Gastroesophageal sphincter (tissue), 4 donors: ENCODE results near the gene ADAM19. TPM values are rescaled to one million over a fixed set of nuclear protein-coding genes. Genes with fewer than 3 reads are reported as not detected.

Source experiments
- ATAC-seq: fragments of 150-250 bp; one replicate; pipeline ENCODE4 v1.9.1; 2016; ENCODE audit warnings: mild to moderate bottlenecking, moderate library complexity
- H3K27ac ChIP-seq, 4 donors: fragments of 200-600 bp; sonication (generic) in 3 of 4; 1 replicate in 3 of 4; 2 replicates in 1 of 4; pipeline ENCODE4 v1.5.1; 2016 to 2019
- H3K27me3 ChIP-seq: fragments of 200-600 bp; sonication (generic); one replicate; pipeline ENCODE4 v1.5.1; 2019
- H3K36me3 ChIP-seq, 2 donors: fragments of 200-600 bp; sonication (generic); one replicate each; pipeline ENCODE4 v1.5.1; 2019; ENCODE audit warnings: control low read depth in 1 of 2
- H3K4me1 ChIP-seq, 3 donors: fragments of 200-600 bp; sonication (generic); 1 replicate in 2 of 3; 2 replicates in 1 of 3; pipeline ENCODE4 v1.5.1; 2016 to 2019; ENCODE audit warnings: control low read depth in 2 of 3
- H3K4me3 ChIP-seq, 2 donors: fragments of 200-600 bp; sonication (generic); one replicate each; pipeline ENCODE4 v1.5.1; 2019; ENCODE audit warnings: mild to moderate bottlenecking in 1 of 2, moderate library complexity in 1 of 2
- H3K9me3 ChIP-seq, 3 donors: fragments of 200-600 bp; sonication (generic); one replicate each; pipeline ENCODE4 v1.5.1; 2017 to 2019; ENCODE audit warnings: control low read depth in 2 of 3
- CTCF ChIP-seq, 4 experiments: fragments of 200-600 bp in 2 of 4; fragments of 450-650 bp in 2 of 4; sonication (generic) in 1 of 4; IDR thresholded peaks; one replicate each; pipeline ENCODE4 v1.5.1; 2017 to 2019; ENCODE audit warnings: antibody characterized with exemption in 4 of 4, mild to moderate bottlenecking in 2 of 4, moderate library complexity in 2 of 4
- EP300 ChIP-seq: sonication (generic); formaldehyde crosslinking; IDR thresholded peaks from one replicate; pipeline ENCODE4 v1.6.1; 2017; ENCODE audit warnings: antibody characterized with exemption, mild to moderate bottlenecking
- POLR2A ChIP-seq, 2 donors: fragments of 450-650 bp; IDR thresholded peaks; one replicate each; pipeline ENCODE4 v1.6.1; 2017; ENCODE audit warnings: antibody characterized with exemption in 2 of 2, mild to moderate bottlenecking in 2 of 2, moderate library complexity in 1 of 2
- POLR2AphosphoS5 ChIP-seq: sonication (generic); formaldehyde crosslinking; IDR thresholded peaks from one replicate; pipeline ENCODE4 v1.6.1; 2017; ENCODE audit warnings: antibody characterized with exemption
- WGBS, 2 donors: methylation state at CpG; one replicate each; pipeline ENCODE4 v1.1.5; 2018; ENCODE audit warnings: low coverage in 1 of 2; 5-methylcytosine and 5-hydroxymethylcytosine counted together
- total RNA-seq, 4 donors: library from RNA; depleted of rRNA; stranded (reverse); fragments of >200 nt; gene quantifications; one replicate each; pipeline ENCODE4 v1.1.0, GENCODE V29; 2016

Gene ADAM19
- total RNA-seq, 4 donors from 2014 or later: 19.3 to 38.5 (median 31.2) TPM

DNA sequence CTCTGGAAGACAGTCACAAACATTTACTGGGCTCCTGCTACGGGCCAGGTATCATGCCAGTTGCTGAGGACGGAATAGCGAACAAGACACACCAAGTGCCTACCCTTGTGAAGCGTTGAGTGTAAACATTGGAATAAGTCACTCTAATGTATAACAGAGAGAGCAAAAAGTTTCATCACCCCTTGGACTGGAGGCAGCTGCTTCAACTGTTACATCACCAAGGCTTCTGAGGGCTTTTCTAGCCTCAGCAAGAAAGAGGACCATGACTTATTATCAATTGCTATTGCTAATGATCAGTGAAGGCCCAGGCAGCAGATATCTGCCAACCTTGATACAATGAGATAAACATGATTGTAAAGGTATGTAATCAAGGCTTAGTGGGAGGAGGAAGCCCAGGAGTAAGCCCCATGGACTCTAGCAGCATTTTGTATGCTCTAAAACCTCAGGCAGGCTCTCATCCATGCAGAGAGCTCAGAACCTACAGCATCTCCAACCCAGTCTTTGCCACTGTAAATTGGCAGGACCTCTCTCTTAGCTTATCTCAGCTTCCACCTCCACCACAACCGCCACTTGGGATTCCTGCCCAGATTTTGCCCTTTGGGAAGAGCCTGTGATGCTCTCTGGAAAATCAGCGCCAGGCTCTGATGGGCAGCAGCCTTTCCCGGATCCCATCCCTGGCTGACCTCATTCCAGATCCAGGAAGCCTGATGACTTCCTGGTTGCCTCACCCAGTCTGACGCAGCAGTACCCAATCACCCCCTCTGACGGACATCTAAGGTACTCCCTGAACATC lies 54.5 kb downstream of the ADAM19 start:
- ATAC-seq: peak; percentile 37
- H3K36me3 ChIP-seq: peaks cover 0 to 28% of the 10 kb centered on the region in 2 donors
- no peak overlapping the region for H3K4me3 ChIP-seq
- no peaks in the 10 kb centered on the region for H3K9me3 ChIP-seq
- WGBS, 2 donors: 67 to 71% methylated on average over 3 to 7 of the region's 9 CpGs
- H3K27me3 ChIP-seq: no peaks in the 10 kb centered on the region
- TF ChIP-seq POLR2AphosphoS5 (peak; percentile 98), CTCF (IDR thresholded peaks at IDR 0.05) (peak in 1 of 4 experiments; percentile 11), EP300 (no peak)
- peaks cover 13 to 86% (median 24%) of the 10 kb centered on the region in 3 donors for H3K4me1 ChIP-seq
- H3K27ac ChIP-seq: peak overlapping the region; percentile 9 to 88 (median 85)

- TF ChIP-seq CTCF (IDR thresholded peaks at IDR 0.05) (no peak), POLR2A (IDR thresholded peaks at IDR 0.05) (no peak), POLR2AphosphoS5 (no peak), EP300 (no peak)
- H3K4me3 ChIP-seq: no peak overlapping the region
- H3K36me3 ChIP-seq: peaks cover 0 to 28% of the 10 kb centered on the region in 2 donors
- WGBS, 2 donors: 91% methylated on average over 6 of the region's 9 CpGs; no CpG with 5 or more reads in 1 of the 2 donors
- peaks cover 22 to 86% (median 31%) of the 10 kb centered on the region in 3 donors for H3K4me1 ChIP-seq
- H3K27me3 ChIP-seq: no peaks in the 10 kb centered on the region
- ATAC-seq: no peak
- peak overlapping the region in 3 of 4 donors; percentile 84 to 88 (median 86) for H3K27ac ChIP-seq
- no peaks in the 10 kb centered on the region for H3K9me3 ChIP-seq
Measured at GRCh38 chr5:157519579-157520253, 55.9 kb downstream of the ADAM19 start.

- H3K27ac ChIP-seq: peak overlapping the region in 3 of 4 donors; percentile 84 to 88 (median 86)
Measured at GRCh38 chr5:157518963-157519362, 56.6 kb downstream of the ADAM19 start.

GRCh38 chr5:157516626-157517325 lies 58.8 kb downstream of the ADAM19 start:
- TF ChIP-seq POLR2AphosphoS5: peak; percentile 97
- no peak for TF ChIP-seq EP300
- WGBS, 2 donors: 31% methylated on average over 5 of the region's 5 CpGs; no CpG with 5 or more reads in 1 of the 2 donors
- peak; percentile 87 for ATAC-seq

More at GRCh38 chr5:157518963-157519362, 56.6 kb downstream of the ADAM19 start:
- peaks cover 0 to 29% of the 10 kb centered on the region in 2 donors for H3K36me3 ChIP-seq
- 69 to 77% methylated on average over 6 of the region's 6 CpGs for WGBS, 2 donors
- no peaks in the 10 kb centered on the region for H3K9me3 ChIP-seq
- no peaks in the 10 kb centered on the region for H3K27me3 ChIP-seq
- TF ChIP-seq POLR2A (IDR thresholded peaks at IDR 0.05) (no peak), CTCF (IDR thresholded peaks at IDR 0.05) (no peak), EP300 (no peak)
- no peak for ATAC-seq
- H3K4me3 ChIP-seq: no peak overlapping the region
- peaks cover 19 to 86% (median 25%) of the 10 kb centered on the region in 3 donors for H3K4me1 ChIP-seq

GRCh38 chr5:157516006-157516405 lies 59.6 kb downstream of the ADAM19 start:
- 31% methylated on average over 3 of the region's 3 CpGs; no CpG with 5 or more reads in 1 of the 2 donors for WGBS, 2 donors
- peak overlapping the region; percentile 84 to 98 (median 87) for H3K27ac ChIP-seq
- peaks cover 27 to 83% (median 29%) of the 10 kb centered on the region in 3 donors for H3K4me1 ChIP-seq
- H3K27me3 ChIP-seq: no peaks in the 10 kb centered on the region
- H3K36me3 ChIP-seq: peaks cover 0 to 37% of the 10 kb centered on the region in 2 donors
- ATAC-seq: no peak
- peak; percentile 78 for TF ChIP-seq POLR2AphosphoS5
- TF ChIP-seq CTCF (IDR thresholded peaks at IDR 0.05): no peak
- H3K4me3 ChIP-seq: no peak overlapping the region
- H3K9me3 ChIP-seq: no peaks in the 10 kb centered on the region

More at GRCh38 chr5:157516626-157517325, 58.8 kb downstream of the ADAM19 start:
- Histone ChIP-seq H3K27ac (peak overlapping the region; percentile 84 to 98 (median 87)), H3K27me3 (no peaks in the 10 kb centered on the region), H3K36me3 (peaks cover 0 to 37% of the 10 kb centered on the region in 2 donors), H3K4me3 (no peak overlapping the region), H3K4me1 (peaks cover 24 to 85% (median 29%) of the 10 kb centered on the region in 3 donors), H3K9me3 (no peaks in the 10 kb centered on the region)
